Hematopoietic multipotent progenitor cell (in vitro differentiated cells): ENCODE results near the gene BLOC1S2. TPM values are rescaled to one million over a fixed set of nuclear protein-coding genes. Genes with fewer than 3 reads are reported as not detected.
A peak's percentile ranks its signal among the peaks of the same experiment; 100 is the strongest.
"Not testable (repeated sequence)": the region's sequence is repeated elsewhere in the genome, so short reads cannot be mapped to it uniquely, and the experiment has no call there.

Experiments
- DNase-seq, 3 donors: peaks; one replicate each; pipeline ENCODE4 v3.0.0-alpha.2; 2011 to 2015; ENCODE audit warnings: low read depth in 2 of 3, low spot score in 2 of 3
- total RNA-seq: library from RNA; depleted of rRNA; stranded (reverse); fragments of >200 nt; gene quantifications from one replicate; pipeline ENCODE4 v1.2.3, GENCODE V29; 2012

The BLOC1S2 gene
- total RNA-seq, 1 donor, result 11.3 TPM

GRCh38 chr10:100292300-100292699 is 5.8 kb upstream of the BLOC1S2 start:
- not testable (repeated sequence) for DNase-seq

GRCh38 chr10:100291356-100291755 is 4.9 kb upstream of the BLOC1S2 start:
- DNase-seq, result no peak

GRCh38 chr10:100289641-100290040 is 3.2 kb upstream of the BLOC1S2 start:
- DNase-seq, result no peak

DNA sequence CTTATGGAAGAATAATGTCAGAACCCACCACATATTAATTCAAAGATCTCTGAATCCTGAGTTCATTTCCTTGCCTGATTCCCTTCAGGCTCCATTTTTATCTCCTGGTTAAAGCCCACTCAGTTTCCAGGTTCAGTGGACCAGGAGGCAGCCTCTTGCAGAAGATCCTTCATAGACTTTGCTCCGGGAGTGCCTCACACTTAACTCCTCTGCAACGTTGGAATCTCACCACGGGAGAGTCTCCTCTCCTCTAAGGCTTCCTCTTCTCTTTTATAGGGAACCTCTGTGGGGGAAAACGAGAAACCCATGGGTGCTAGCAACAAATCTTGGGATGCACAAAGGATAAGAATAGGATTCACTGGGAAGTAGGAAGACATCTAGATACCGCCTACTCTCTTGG is 1.7 kb upstream of the BLOC1S2 start:
- no peak for DNase-seq

DNA sequence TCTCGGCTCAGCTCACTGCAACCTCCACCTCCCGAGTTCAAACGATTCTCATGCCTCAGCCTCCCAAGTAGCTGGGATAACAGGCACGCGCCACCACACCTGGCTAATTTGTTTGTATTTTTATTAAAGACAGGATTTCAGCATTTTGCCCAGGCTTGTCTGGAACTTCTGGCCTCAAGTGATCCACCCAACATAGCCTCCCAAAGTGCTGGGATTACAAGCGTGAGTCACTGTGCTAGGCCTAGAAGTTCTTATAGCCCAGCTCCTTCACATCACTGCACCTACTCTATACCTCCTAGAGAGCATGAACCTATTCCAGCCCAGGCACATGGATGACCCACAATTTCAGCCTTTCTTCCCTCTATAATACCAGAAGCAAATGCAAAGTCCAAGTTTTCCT is 1.3 kb upstream of the BLOC1S2 start:
- no peak for DNase-seq

DNA sequence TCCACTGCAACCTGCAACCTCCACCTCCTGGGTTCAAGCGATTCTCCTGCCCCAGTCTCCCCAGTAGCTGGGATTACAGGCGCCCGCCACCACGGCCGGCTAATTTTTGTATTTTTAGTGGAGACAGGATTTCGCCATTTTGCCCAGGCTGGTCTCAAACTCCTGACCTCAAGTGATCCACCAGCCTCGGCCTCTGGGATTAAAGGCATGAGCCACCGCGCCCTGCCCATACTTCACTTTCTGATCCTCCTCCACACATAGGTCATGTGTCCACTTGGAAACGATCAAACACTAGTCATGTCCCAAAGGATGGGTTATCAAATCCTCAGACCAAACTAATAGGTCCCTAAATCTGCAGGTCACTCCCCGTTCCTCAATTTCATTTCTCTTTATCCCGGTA is 1.2 kb downstream of the BLOC1S2 start:
- not testable (repeated sequence) for DNase-seq

DNA sequence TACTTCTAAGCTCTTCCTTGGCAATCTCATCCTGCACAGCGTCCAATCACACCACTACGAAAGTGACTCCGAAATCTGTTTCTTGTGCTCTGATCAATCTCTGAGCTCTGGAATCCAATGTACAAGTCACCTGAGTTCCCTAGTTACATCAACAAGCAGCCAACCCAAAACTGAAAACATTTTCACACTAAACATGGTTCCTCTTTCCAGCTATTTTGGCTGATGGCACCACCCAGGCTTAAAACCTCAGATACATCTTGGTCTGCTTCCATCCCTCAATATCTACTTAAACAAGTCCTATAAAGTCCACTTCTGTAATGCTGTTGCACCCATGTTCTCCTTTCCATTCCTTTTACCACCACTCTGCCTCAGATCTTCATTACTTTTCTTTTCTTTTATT is 3.6 kb downstream of the BLOC1S2 start:
- no peak for DNase-seq

- DNase-seq, result not testable (repeated sequence)
Observed at GRCh38 chr10:100276971-100277370, 9.5 kb downstream of the BLOC1S2 start.

GRCh38 chr10:100267239-100268104 is 19.0 kb downstream of the BLOC1S2 start, which contains the start of gene CWF19L1:
CWF19L1 (minus strand) TSS chr10:100267638; CDS start chr10:100267593, 45 bp downstream.
- DNase-seq, result peak; percentile 58 to 82 (median 79)

DNA sequence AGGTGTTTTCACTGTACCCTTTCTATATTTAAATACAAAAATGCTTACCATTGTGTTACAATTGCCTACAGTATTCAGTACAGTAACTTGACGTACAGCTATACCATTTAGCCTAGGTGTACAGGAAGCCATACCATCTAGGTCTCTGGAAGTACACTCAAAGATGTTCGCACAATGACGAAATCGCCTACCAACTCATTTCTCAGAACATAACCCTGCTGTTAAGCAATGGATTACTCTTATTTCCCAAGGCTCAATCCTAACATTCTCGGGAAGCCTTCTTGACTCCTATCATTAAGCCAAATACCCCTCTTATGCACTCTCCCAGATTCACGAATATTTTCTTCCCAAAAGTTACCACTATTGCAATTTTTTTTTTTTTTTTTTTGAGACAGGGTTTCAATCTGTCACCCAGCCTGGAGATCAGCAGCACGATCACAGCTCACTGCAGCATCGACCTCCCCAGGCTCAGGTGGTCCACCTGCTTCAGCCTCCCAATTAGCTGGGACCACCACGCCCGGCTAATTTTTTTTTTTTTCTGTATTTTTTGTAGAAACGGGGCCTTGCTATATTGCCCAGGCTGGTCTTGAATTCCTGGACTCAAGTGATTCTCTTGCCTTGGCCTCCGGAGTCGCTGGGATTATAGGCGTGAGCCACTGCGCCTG is 20.5 kb downstream of the BLOC1S2 start:
- no peak for DNase-seq

DNA sequence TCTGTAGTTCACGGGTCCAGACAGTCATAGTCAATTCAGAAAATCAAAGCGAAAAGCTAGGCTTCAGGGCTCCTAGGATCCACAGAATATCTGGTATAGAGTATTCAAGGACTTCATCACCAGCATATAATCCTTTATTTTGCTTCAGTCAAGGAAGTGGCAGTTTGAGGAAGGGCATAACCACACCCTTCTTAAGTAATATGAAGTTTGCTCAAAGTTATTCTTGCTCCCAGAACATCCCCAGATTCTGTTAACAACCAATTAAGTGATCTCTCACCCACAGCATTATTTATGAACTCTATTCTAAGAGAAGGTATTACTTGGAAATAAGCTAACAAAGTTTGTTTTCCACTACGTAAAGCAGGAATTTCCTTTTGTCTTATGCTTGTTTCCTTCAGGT is 32.3 kb downstream of the BLOC1S2 start:
- DNase-seq, result no peak

DNA sequence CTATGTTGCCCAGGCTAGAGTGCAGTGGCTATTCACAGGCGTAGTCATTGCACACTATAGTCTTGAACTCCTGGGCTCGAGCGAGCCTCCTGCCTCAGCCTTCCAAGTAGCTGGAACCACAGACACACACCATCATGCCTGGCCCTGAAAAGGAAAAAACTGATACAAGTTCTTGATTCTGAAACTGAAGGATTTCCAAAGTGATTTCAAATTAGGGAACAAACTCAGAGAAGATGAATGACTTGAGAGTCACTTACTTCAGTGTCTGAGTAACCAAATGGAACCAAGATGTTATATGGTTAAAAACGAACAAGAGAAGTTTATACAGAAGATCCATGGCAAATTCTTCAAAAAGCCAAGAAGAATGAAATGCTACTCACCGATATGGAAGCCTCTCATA is 33.4 kb downstream of the BLOC1S2 start:
- no peak for DNase-seq

- DNase-seq, result no peak
Observed at GRCh38 chr10:100248820-100249219, 37.7 kb downstream of the BLOC1S2 start.

- no peak for DNase-seq
Observed at GRCh38 chr10:100245484-100246220, 40.8 kb downstream of the BLOC1S2 start.

DNA sequence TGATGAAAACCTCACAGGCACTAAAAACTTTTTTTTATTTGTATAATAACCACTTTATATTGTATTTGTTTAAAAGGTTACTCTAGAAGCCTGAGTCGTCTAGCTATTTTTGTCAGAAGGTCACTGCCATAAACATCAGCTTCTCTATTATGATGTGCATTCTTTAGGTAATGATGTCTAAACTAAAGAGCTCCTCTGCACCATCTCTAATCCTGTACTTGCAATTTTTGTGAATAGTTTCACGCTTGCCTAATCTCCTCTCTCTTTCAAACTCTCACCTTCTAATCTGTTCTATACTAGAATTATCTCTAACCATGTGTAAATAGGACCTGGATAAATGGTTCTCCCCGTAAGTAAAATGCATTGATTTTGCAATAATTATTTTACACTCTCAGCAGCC is 46.6 kb downstream of the BLOC1S2 start:
- DNase-seq, result no peak

- no peak for DNase-seq
Observed at GRCh38 chr10:100238429-100238828, 48.1 kb downstream of the BLOC1S2 start.

DNA sequence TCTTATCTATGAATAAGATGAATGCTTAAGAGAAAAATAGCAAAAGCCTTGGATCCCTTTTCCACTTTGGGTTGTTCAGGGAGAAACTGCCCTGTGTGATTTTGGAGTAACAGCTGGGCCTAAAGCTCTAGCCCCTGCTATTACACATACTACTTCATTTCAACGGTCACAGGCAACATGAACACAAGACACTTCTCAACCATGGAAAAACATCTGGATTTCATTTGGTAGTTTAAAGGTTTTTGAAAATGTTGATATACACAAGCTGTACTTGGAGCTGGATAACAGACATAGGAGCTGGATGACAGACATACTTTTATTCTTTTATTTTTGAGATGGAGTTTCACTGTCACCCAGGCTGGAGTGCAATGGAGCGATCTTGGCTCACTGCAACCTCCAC is 54.4 kb downstream of the BLOC1S2 start:
- DNase-seq, result no peak

GRCh38 chr10:100229819-100230422 is 56.6 kb downstream of the BLOC1S2 start:
- DNase-seq, result no peak

- DNase-seq, result no peak
Observed at GRCh38 chr10:100223879-100224278, 62.6 kb downstream of the BLOC1S2 start.
